HG03520 (cell line): ENCODE data around the gene CTBP1.
A peak's percentile ranks its signal among the peaks of the same experiment; 100 is the strongest.

ENCODE experiments used
- ATAC-seq: cut with Tn5 transposase; IDR thresholded peaks from one replicate; pipeline ENCODE4 v1.9.1; 2021; ENCODE audit warnings: mild to moderate bottlenecking, moderate library complexity; ENCODE audit not compliant: unreplicated experiment

The CTBP1 gene

GRCh38 chr4:1177274-1178141 is 71.4 kb downstream of the CTBP1 start:
- ATAC-seq = no peak

GRCh38 chr4:1176398-1177273 is 72.3 kb downstream of the CTBP1 start:
- no peak for ATAC-seq

DNA sequence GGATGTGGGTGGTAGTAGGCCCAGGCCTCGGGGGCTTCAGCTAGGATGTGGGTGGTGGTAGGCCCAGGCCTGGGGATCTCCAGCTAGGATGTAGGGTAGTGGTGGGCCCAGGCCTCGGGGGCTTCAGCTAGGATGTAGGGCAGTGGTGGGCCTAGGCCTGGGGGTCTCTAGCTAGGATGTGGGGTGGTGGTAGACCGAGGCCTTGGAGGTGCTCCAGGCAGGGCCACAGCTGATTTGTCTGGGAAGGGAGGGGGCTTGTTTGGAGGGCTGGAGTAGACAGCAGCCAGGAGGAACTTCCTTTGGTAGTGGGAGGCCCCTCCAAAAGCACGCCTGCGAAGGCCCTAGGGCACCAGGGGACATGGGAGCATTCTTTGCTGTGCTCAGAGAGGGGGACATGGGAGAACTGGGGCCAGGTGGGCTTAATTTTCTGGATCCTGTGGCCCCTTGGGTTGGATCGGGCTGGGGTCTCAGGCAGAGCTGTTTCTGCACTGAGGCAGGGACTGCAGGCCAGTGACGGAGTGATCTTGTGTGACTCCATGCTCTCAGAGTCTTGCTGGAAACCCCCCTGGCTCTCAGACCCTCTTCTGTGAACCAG is 73.2 kb downstream of the CTBP1 start:
- no peak for ATAC-seq

GRCh38 chr4:1174941-1175634 is 73.8 kb downstream of the CTBP1 start:
- ATAC-seq = no peak

DNA sequence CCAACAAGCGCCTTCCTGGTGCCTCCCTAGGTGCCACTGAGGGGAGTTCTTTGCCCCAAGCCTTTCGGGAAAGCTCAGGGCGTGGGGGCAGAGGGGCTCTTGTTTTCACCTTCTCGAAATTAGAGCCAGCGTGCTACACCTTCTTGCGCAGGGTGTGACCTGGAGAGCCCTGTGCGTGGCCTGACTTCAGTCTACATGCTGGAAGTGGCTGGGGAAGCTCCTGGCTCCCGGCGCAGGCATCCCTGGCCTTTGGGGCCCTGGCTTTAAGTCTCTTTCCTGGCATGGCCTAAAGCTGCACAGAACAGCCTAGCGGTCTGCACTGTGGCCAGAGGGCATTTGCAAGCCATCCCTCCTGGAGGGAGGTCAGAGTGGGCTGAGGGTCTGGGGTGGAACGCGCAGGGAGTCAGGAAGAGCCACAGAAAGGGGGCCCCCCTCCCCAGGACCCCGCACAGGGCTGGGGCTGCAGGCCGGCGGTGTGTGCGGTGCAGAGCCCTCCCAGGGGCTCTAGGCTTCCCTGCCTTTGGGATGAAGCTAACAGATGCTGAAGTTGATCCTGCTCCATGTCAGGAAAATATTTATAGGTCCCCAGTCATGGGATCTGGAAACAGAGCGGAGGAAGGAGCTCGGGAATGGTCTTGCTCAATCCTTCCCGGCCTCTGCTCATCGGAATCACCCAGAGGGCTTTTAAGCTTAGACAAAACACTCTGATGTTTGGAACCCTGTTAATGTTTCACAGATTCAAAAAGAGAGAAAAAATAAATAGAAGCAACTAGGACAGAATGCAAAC is 75.8 kb downstream of the CTBP1 start:
- no peak for ATAC-seq

- ATAC-seq = no peak
Measured at GRCh38 chr4:1172228-1172851, 76.6 kb downstream of the CTBP1 start, which contains the start of gene SPON2. TSS of gene SPON2 (minus strand) at chr4:1172583.

DNA sequence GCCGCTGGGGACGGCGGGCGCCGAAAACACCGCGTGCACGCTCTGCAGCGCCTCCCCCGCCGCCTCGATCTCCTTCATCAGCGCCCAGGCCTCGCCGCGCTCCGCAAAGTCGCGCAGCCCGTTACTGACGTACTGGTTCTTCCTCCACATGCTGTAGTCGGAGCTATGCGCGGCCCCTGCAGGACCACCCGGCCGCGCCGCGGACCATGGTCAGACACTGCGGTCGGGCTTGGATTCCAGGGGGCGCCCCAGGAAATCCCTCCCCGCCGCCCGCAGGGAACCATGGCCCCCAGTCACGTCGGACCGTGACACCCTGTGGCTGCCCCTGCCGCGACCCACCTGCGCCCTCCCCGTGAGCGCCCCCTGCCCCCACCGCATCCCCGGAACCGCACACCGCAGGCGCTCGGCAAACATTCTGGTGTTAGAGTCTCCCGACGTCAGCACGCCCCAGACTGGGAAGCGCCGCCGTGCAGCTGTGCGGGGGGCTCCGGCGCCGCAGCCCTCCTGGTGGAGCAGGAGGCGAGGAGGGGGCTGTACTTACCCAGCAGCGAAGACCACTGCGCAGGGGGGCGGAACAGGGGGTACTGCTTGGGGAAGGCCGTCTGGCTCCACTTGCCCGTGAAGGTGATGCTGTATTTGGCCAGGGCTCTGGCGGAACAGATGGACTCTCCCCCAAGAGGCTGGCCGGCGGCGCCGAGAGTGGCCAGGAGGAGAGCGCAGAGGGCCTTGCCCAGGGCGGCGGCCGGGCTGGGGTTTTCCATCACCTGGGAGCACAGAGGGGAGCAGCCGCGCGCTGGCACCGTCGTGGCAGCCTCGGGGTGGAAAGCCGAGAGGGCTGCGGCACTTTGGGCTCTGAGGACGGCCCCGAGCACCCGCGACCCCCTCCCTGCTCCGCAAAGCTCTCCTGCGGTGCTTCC is 77.4 kb downstream of the CTBP1 start:
- no peak for ATAC-seq

DNA sequence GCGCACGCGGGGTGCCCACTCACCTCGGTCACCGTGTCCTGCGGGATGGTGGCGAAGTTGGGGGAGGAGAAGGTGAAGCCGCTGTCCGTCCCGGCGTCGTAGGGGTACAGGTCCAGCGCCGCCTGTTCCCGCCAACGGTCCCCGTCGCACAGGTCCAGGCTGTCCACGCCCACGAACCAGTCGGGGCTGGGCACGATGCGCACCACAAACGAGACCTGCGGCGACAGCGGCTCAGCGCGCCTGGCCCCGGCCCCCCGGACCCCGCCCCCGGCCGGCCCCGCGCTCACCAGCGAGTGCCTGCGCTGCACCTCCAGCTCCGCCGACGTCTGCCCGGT is 78.0 kb downstream of the CTBP1 start:
- ATAC-seq = no peak

- no peak for ATAC-seq
Measured at GRCh38 chr4:1170156-1170975, 78.6 kb downstream of the CTBP1 start.

- ATAC-seq = no peak
Measured at GRCh38 chr4:1169691-1170096, 79.2 kb downstream of the CTBP1 start.

DNA sequence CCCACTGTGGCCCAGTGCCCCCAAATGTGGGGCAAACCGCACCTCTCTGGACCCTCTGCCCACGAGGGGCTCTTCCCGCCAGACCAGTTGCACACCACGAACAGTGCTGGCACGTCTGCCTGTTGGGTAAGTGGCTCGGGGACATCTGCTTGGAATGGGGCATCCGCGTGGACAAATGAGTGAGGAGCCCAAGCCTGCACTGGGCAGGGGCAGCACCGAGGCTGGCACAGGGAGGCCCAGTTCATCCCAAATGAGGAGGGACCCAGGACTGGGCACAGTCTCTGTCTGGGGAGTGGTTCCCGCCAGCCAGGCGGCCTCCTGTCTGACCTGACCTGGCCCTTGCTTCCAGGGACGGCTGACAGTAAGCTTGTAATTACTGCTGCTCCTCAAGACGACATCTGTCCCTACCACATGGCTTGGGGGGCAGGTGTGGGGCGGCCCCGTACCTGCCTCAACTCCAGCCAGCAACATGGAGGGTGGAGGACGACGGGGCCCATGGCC is 79.7 kb downstream of the CTBP1 start:
- ATAC-seq = no peak

DNA sequence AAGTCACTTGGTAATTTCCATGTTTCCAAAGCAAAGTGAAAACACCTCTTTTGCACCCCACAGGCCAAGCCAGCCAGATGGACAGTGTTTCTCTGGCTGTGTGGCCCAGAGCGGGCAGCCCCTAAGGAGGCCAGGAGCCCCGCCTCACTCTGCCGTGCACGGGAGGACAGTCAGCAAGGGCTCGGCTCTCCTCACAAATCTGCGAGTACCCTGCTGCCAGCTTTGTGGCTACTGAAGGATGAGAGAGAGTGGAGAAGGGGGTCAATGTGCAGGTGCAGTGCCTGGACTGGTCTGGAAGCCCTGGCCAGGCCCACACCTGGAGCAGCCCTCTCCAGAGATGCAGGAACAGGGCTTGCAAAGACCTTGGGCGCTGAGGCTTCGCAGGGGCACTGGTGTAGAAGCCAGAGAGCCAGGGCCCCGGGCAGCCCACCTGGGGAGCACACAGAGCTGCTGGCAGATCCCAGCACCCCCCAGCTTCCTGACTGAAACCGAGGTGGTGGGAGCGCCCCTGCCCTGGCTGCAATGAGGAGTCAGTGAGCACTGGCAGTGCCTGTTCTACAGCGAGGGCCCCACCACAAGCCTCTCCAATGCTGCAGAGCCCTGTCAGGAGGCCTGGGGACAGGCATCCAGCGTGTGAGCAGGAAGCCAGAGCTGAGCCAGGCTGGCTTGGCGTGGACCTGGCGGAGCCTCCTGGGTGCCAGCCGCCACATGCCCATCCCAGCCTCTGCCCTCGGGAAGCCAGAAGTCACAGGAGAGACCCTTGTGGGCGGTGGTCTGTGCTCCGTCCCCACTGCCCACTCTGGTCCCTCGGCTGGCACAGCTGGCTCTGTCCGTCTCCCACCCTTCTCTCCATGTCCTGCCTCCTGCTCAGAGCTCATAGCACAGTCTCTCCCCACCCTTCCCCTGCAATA is 80.5 kb downstream of the CTBP1 start:
- no peak for ATAC-seq

DNA sequence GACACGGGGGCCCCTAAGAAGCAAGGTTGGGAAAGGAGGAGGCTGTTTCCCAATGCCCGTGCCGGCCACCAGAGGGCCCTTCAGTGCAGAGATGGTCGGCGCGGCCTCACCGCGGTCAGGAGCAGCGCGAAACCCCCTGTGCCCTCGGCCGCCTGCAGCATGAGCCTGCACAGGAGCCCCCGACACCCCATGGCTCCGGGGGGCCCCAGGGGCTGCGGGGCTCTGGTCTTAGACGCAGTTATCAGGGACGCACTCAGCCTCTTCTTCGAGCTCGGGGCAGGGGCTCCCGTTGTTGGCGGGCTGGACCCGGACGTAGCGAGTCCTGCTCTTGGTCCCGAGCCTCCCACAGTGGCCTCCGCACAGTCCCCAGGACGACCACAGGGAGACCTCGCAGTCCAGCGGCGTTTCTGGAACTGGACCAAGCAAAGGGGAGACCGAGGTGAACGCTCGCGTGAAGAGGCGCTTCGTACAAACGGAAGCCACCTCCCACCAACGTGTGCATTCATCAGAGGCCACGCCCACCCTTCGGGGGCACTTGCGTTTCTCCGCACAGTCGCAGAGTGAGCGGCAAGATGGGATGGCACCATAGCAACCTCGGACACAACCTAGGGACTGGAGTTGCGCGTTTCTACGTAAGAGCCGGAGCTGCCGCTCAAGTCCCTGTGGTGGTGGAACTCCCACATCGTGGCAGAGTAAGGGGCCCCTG is 81.5 kb downstream of the CTBP1 start:
- peak; percentile 76 for ATAC-seq

DNA sequence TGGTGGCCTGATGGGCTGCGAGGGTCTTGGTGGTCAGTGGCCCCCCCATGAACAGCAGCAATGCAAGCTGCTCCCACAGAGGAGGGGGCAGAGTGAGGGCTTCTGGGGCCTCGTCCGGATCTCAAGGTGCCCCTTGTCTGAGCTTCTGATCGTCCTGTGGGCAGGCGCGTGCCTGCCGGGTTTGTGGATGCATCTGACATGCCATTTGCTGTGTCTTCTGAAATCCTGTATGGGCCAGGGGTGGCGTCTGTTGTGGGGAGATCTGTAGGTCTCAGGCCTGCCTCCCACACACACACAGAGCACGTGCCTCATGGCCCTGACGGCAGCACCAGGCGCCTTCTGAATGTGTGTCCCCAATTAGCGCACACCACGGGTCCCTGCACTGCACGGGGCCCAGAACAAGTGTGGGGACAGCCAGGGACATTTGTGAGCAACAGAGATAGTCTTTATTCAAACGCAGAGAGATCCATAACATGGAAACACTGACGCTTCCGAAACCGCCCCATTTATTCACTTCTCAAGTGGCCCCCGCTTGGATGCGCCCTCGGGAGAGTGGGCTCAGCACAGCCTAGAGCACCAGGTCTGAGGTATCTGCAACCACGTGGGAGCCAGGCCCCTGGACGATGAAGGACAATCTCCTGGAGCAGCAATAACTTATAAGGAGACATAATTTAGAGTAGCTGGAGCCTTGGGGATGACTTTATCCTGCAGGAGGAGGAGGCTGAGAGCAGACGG is 82.3 kb downstream of the CTBP1 start:
- ATAC-seq = no peak

GRCh38 chr4:1164956-1165545 is 83.9 kb downstream of the CTBP1 start:
- ATAC-seq = no peak
